Natural killer cell (primary cell): ENCODE measurements around the gene SWSAP1. TPM values are rescaled to one million over a fixed set of nuclear protein-coding genes. Genes with fewer than 3 reads are reported as not detected.

Experiments
- ATAC-seq, 3 donors: fragments of 150-1000 bp in 2 of 3; fragments of 200-7000 bp in 1 of 3; cut with Tn5 transposase; 1 replicate in 1 of 3; 2 replicates in 2 of 3; pipeline ENCODE4 v1.10.0; 2021; ENCODE audit warnings: mild to moderate bottlenecking in 2 of 3, moderate library complexity in 2 of 3
- DNase-seq, 2 donors: peaks; one replicate each; pipeline versions ENCODE4 v3.0.0 to v3.0.0-alpha.2; 2013 to 2021; ENCODE audit warnings: mixed read lengths in 1 of 2
- H3K27ac ChIP-seq: one replicate; pipeline ENCODE4 v1.5.1; 2013; ENCODE audit warnings: mild to moderate bottlenecking, low read length
- H3K27me3 ChIP-seq: one replicate; pipeline ENCODE4 v1.6.1; 2013; ENCODE audit warnings: low read length; ENCODE audit not compliant: control insufficient read depth, insufficient read depth
- H3K36me3 ChIP-seq: one replicate; pipeline ENCODE4 v1.6.1; 2013; ENCODE audit warnings: low read length; ENCODE audit not compliant: control insufficient read depth, insufficient read depth
- H3K4me1 ChIP-seq: one replicate; pipeline ENCODE4 v1.6.1; 2013; ENCODE audit warnings: low read length; ENCODE audit not compliant: control insufficient read depth, insufficient read depth
- H3K4me3 ChIP-seq: one replicate; pipeline ENCODE4 v1.5.1; 2013; ENCODE audit warnings: low read length
- H3K9me3 ChIP-seq: one replicate; pipeline ENCODE4 v1.6.1; 2013; ENCODE audit warnings: low read length; ENCODE audit not compliant: control insufficient read depth, insufficient read depth
- H3K27ac Mint-ChIP-seq, 2 donors: one replicate each; pipeline ENCODE4 v1.8.0; 2022; ENCODE audit warnings: mild to moderate bottlenecking in 2 of 2, mixed read lengths in 2 of 2, moderate library complexity in 1 of 2
- H3K27me3 Mint-ChIP-seq, 2 donors: one replicate each; pipeline ENCODE4 v1.8.0; 2022; ENCODE audit warnings: low read depth in 2 of 2, mixed read lengths in 2 of 2
- H3K36me3 Mint-ChIP-seq: one replicate; pipeline ENCODE4 v1.8.0; 2022; ENCODE audit warnings: mixed read lengths
- H3K4me1 Mint-ChIP-seq, 2 donors: one replicate each; pipeline ENCODE4 v1.8.0; 2022; ENCODE audit warnings: mixed read lengths in 2 of 2
- H3K4me3 Mint-ChIP-seq: one replicate; pipeline ENCODE4 v1.8.0; 2022; ENCODE audit warnings: mild to moderate bottlenecking, moderate library complexity, mixed read lengths
- H3K9me3 Mint-ChIP-seq, 2 donors: one replicate each; pipeline ENCODE4 v1.8.0; 2022; ENCODE audit warnings: mixed read lengths in 2 of 2
- CTCF ChIP-seq: fragments of 200-600 bp; IDR thresholded peaks from one replicate; pipeline ENCODE4 v1.8.0; 2022; ENCODE audit warnings: antibody characterized with exemption
- WGBS: methylation state at CpG from one replicate; pipeline ENCODE4 v1.1.7; 2013; ENCODE audit warnings: missing lambda C conversion rate; ENCODE audit not compliant: insufficient coverage; 5-methylcytosine and 5-hydroxymethylcytosine counted together
- intact Hi-C: fragments of 100-400 bp; cut with micrococcal nuclease; formaldehyde crosslinking; loops from one replicate; pipeline ENCODE4 v1.14.2; 2022
- total RNA-seq, 4 donors: library from RNA; stranded (reverse); fragments of 120-200 nt in 1 of 4; gene quantifications; one replicate each; pipeline versions ENCODE4 v1.2.3 to v1.2.4, GENCODE V29; 2013 to 2022

SWSAP1 gene
- total RNA-seq, 3 donors from 2014 or later (not counting 1 experiment from before 2014, with no cell fraction given), result 2.1 to 2.9 (median 2.8) TPM

GRCh38 chr19:11356676-11357550 lies 17.6 kb upstream of the SWSAP1 start:
- peak overlapping the region; percentile 80 for H3K4me3 Mint-ChIP-seq
- Histone ChIP-seq H3K27me3 (no peaks in the 10 kb centered on the region), H3K36me3 (no peaks in the 10 kb centered on the region), H3K4me1 (peaks cover 14% of the 10 kb centered on the region), H3K9me3 (no peaks in the 10 kb centered on the region), H3K27ac (no peak overlapping the region), H3K4me3 (no peak overlapping the region)
- H3K36me3 Mint-ChIP-seq, result no peaks in the 10 kb centered on the region
- peak overlapping the region; percentile 5 to 89 for H3K27ac Mint-ChIP-seq
- WGBS, result 83% methylated on average over 10 of the region's 11 CpGs
- no peak for TF ChIP-seq CTCF
- no peak for ATAC-seq
- H3K27me3 Mint-ChIP-seq, result no peaks in the 10 kb centered on the region
- H3K9me3 Mint-ChIP-seq, result no peaks in the 10 kb centered on the region
- intact Hi-C loops, result no loop called here
- H3K4me1 Mint-ChIP-seq, result peaks cover 12 to 21% of the 10 kb centered on the region in 2 donors
- no peak for DNase-seq

- no peaks in the 10 kb centered on the region for H3K27me3 Mint-ChIP-seq
- H3K9me3 Mint-ChIP-seq, result no peaks in the 10 kb centered on the region
- peaks cover 14% of the 10 kb centered on the region for H3K4me1 ChIP-seq
Observed at GRCh38 chr19:11359421-11359820, 15.0 kb upstream of the SWSAP1 start.

GRCh38 chr19:11361037-11361770 lies 13.3 kb upstream of the SWSAP1 start:
- no peak overlapping the region for H3K4me3 Mint-ChIP-seq
- no peak overlapping the region for H3K27ac Mint-ChIP-seq
- Histone ChIP-seq H3K4me1 (peaks cover 1% of the 10 kb centered on the region), H3K27me3 (no peaks in the 10 kb centered on the region), H3K4me3 (no peak overlapping the region), H3K36me3 (no peaks in the 10 kb centered on the region), H3K9me3 (no peaks in the 10 kb centered on the region), H3K27ac (no peak overlapping the region)
- no peak for TF ChIP-seq CTCF
- no peak for DNase-seq
- intact Hi-C loops, result no loop called here
- WGBS, result 91% methylated on average over 43 of the region's 43 CpGs
- no peaks in the 10 kb centered on the region for H3K27me3 Mint-ChIP-seq
- H3K9me3 Mint-ChIP-seq, result no peaks in the 10 kb centered on the region
- no peaks in the 10 kb centered on the region for H3K36me3 Mint-ChIP-seq
- no peak for ATAC-seq
- peaks cover 4 to 6% of the 10 kb centered on the region in 2 donors for H3K4me1 Mint-ChIP-seq

More at GRCh38 chr19:11359421-11359820, 15.0 kb upstream of the SWSAP1 start:
- 96% methylated on average over 11 of the region's 11 CpGs for WGBS
- DNase-seq (no peak), ATAC-seq (no peak)
- no peaks in the 10 kb centered on the region for H3K9me3 ChIP-seq
- no peak overlapping the region for H3K27ac ChIP-seq
- H3K4me1 Mint-ChIP-seq, result peaks cover 12 to 21% of the 10 kb centered on the region in 2 donors
- H3K27ac Mint-ChIP-seq, result peak overlapping the region in 1 of 2 donors; percentile 4
- no peak overlapping the region for H3K4me3 Mint-ChIP-seq
- no peaks in the 10 kb centered on the region for H3K36me3 Mint-ChIP-seq
- H3K27me3 ChIP-seq, result no peaks in the 10 kb centered on the region
- no peak overlapping the region for H3K4me3 ChIP-seq
- intact Hi-C loops, result no loop called here
- no peaks in the 10 kb centered on the region for H3K36me3 ChIP-seq
- no peak for TF ChIP-seq CTCF
